A549 treated with Mapracorat at 1 μM for 4 hours (cell line): ENCODE results near the gene LPAR6. TPM values are rescaled to one million over a fixed set of nuclear protein-coding genes. Genes with fewer than 3 reads are reported as not detected.

ENCODE experiments used
- total RNA-seq: library from RNA; stranded (reverse); fragments of 200-300 nt; extraction: Qiagen RNA extraction; gene quantifications from 5 replicates; pipeline ENCODE4 v1.2.3, GENCODE V29; 2022

LPAR6 gene, protein sequence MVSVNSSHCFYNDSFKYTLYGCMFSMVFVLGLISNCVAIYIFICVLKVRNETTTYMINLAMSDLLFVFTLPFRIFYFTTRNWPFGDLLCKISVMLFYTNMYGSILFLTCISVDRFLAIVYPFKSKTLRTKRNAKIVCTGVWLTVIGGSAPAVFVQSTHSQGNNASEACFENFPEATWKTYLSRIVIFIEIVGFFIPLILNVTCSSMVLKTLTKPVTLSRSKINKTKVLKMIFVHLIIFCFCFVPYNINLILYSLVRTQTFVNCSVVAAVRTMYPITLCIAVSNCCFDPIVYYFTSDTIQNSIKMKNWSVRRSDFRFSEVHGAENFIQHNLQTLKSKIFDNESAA
- 0.71 to 1.2 TPM (median 0.78 TPM) in 5 replicates for total RNA-seq

GRCh38 chr13:48412881-48413351 lies at the start of gene LPAR6:
TSS of gene LPAR6 (minus strand) at chr13:48413113. CDS start at chr13:48412423, 690 bp downstream.

Other genes starting within 250 kb of the LPAR6 start
- 119 to 184 TPM (median 151 TPM) in 5 replicates for gene ITM2B, start 179.9 kb downstream of the LPAR6 start, total RNA-seq
- 11.7 to 15.7 TPM (median 13.4 TPM) in 5 replicates for gene RB1, start 109.4 kb downstream of the LPAR6 start, total RNA-seq
- 1.0 to 1.6 TPM (median 1.2 TPM) in 5 replicates for gene RCBTB2, start 120.0 kb upstream of the LPAR6 start, total RNA-seq
- not detected in 5 replicates for gene CYSLTR2, start 240.8 kb upstream of the LPAR6 start, total RNA-seq